ENCODE results near the gene CNTNAP2. TPM values are rescaled to one million over a fixed set of nuclear protein-coding genes. Genes with fewer than 3 reads are reported as not detected.

Gene CNTNAP2
- total and polyA plus RNA-seq, 2 of the 13 experiments (the other 11 are each of a cell fraction or from before 2014, with no cell fraction given), result 0.40 to 0.42 TPM

- BruUV-seq (replicated peaks), result no TSS peak
- POLR2A ChIA-PET, result no interaction called here
These were observed 2149.3 kb downstream of the CNTNAP2 start for GRCh38 chr7:148265896-148266295.

More at GRCh38 chr7:148265896-148266295, 2149.3 kb downstream of the CNTNAP2 start:
- CTCF ChIA-PET (ENCODE audit: low intra/inter-chr PET ratio, low total read pairs), result no interaction called here
- Histone ChIP-seq H3K4me1 (ENCODE audit: insufficient read depth, low read length) (peaks cover 7% of the 10 kb centered on the region; the same call in 1 of the 2 replicates), H3K36me3 (replicated peaks in 1 of 2; ENCODE audit: control insufficient read depth in 1 of 2, insufficient read depth in 2 of 2, low read length in 2 of 2) (no peaks in the 10 kb centered on the region), H3K4me3 (replicated peaks in 1 of 3; ENCODE audit: insufficient read depth in 1 of 3, low read depth in 2 of 3, low read length in 3 of 3) (no peak overlapping the region), H4K20me1 (ENCODE audit: insufficient read depth, low read length) (no peaks in the 10 kb centered on the region), H3K9ac (ENCODE audit: insufficient read depth, low read depth, low read length) (no peak overlapping the region), H2AFZ (ENCODE audit: low read length) (no peak overlapping the region), H3K27ac (ENCODE audit: extremely low read length, insufficient read depth, low read length) (no peak overlapping the region), H3K9me3 (ENCODE audit: low read length) (no peaks in the 10 kb centered on the region), H3K4me2 (ENCODE audit: low read depth, low read length) (no peak overlapping the region), H3K79me2 (ENCODE audit: insufficient read depth, low read length) (no peaks in the 10 kb centered on the region), H3K27me3 (ENCODE audit: control insufficient read depth in 1 of 2, insufficient read depth in 2 of 2, low read length in 2 of 2) (peaks cover 0 to 12% of the 10 kb centered on the region in 2 experiments; a peak in 1 of 5 replicates)
- in situ Hi-C loops (cut with HindIII; ENCODE audit: extremely low pct_ligation_motif_present, low pct_unique_long_range_greater_than_20kb), result loop anchor here (10.0 to 25.0 kb wide), 2 partner anchors 219 to 696 kb away; no protein-coding TSS in a partner anchor
- no peak for ATAC-seq
- intact Hi-C loops (cut with micrococcal nuclease; ENCODE audit: unreplicated experiment), result loop anchor here (1.0 kb wide), 2 partner anchors 214 to 261 kb away; no protein-coding TSS in a partner anchor
- 39% methylated on average over 7 of the region's 7 CpGs for WGBS (ENCODE audit: low lambda C conversion rate)
- DNase-seq (ENCODE audit: low spot score), result no peak
- no peak for FAIRE-seq
- TF ChIP-seq ZNF839 (CRISPR knock-in tag; IDR thresholded peaks at IDR 0.05; ENCODE audit: borderline replicate concordance), result no peak
- TF ChIP-seq CEBPB (IDR thresholded peaks at IDR 0.05; ENCODE audit: borderline replicate concordance, low read depth, low read length), result no peak
- TF ChIP-seq BRF2 (CRISPR knock-in tag; IDR thresholded peaks at IDR 0.05), result no peak
- no peak for TF ChIP-seq SRF (IDR thresholded peaks at IDR 0.05; ENCODE audit: low read depth, low read length)
- TF ChIP-seq ZNF263 (CRISPR knock-in tag; IDR thresholded peaks at IDR 0.05), result no peak
- TF ChIP-seq KMT2A (CRISPR knock-in tag; IDR thresholded peaks at IDR 0.05), result no peak
- no peak for TF ChIP-seq ZFP36L2 (CRISPR knock-in tag; IDR thresholded peaks at IDR 0.05)
- TF ChIP-seq DNMT1 (CRISPR knock-in tag; IDR thresholded peaks at IDR 0.05), result no peak
- TF ChIP-seq ZBTB44 (CRISPR knock-in tag; IDR thresholded peaks at IDR 0.05), result no peak
- TF ChIP-seq ZNF749 (CRISPR knock-in tag; IDR thresholded peaks at IDR 0.05; ENCODE audit: borderline replicate concordance), result no peak
- no peak for TF ChIP-seq ZNF782 (CRISPR knock-in tag; IDR thresholded peaks at IDR 0.05; ENCODE audit: borderline replicate concordance)
- no peak for TF ChIP-seq ZBTB38 (CRISPR knock-in tag; IDR thresholded peaks at IDR 0.05)
- no peak for TF ChIP-seq XBP1 (CRISPR knock-in tag; IDR thresholded peaks at IDR 0.05)
